Endothelial cell of umbilical vein (primary cell): ENCODE data around the gene ALDH1L1. TPM values are rescaled to one million over a fixed set of nuclear protein-coding genes. Genes with fewer than 3 reads are reported as not detected.

Experiments
- BruUV-seq: library from RNA; stranded (reverse); fragments of 400-500 nt; replicated peaks from 2 replicates; lab custom pipeline; 2021; lab: Mats Ljungman, UMichigan
- CTCF ChIA-PET: fragments of 300-600, 350-600 bp; sonication (Branson Sonifier 250); formaldehyde crosslinking; loops from one replicate; lab custom pipeline; 2021; ENCODE audit warnings: antibody characterized with exemption, inconsistent platforms; lab: Charles Lee
- POLR2A ChIA-PET: fragments of 300-600, 350-600 bp; sonication (Branson Sonifier 250); formaldehyde crosslinking; loops from one replicate; lab custom pipeline; 2021; ENCODE audit warnings: antibody characterized with exemption, inconsistent platforms; lab: Charles Lee
- DNase-seq: peaks from one replicate; pipeline ENCODE4 v3.0.0-alpha.2; 2011; ENCODE audit warnings: low read depth, low spot score
- FAIRE-seq: peaks from 2 replicates; lab custom pipeline; 2011; peaks lifted over from hg19 to GRCh38; lab: Jason Lieb, UNC
- H2AFZ ChIP-seq: 2 replicates; pipeline ENCODE4 v1.6.0; 2012; ENCODE audit warnings: low read depth, low read length, control low read depth, inconsistent platforms
- H3K27ac ChIP-seq: 2 replicates; pipeline ENCODE4 v1.5.1; 2011; ENCODE audit warnings: low read depth, mild to moderate bottlenecking, control low read depth, low read length, moderate library complexity; ENCODE audit not compliant: insufficient read depth
- H3K27me3 ChIP-seq, 2 experiments: 2 replicates each; pipeline versions ENCODE4 v1.6.0 to v1.6.1; 2011; ENCODE audit warnings: low read length in 2 of 2, mixed read lengths in 1 of 2; ENCODE audit not compliant: control insufficient read depth in 2 of 2, insufficient read depth in 2 of 2
- H3K36me3 ChIP-seq, 2 experiments: 2 replicates in 1 of 2; 3 replicates in 1 of 2; pipeline ENCODE4 v1.5.1; 2011; ENCODE audit warnings: low read length in 2 of 2, mild to moderate bottlenecking in 1 of 2, moderate library complexity in 1 of 2; ENCODE audit not compliant: control insufficient read depth in 2 of 2, insufficient read depth in 2 of 2; ENCODE audit errors: extremely low read depth in 1 of 2
- H3K4me1 ChIP-seq: 3 replicates; pipeline ENCODE4 v1.5.1; 2011; ENCODE audit warnings: mild to moderate bottlenecking, low read length; ENCODE audit not compliant: control insufficient read depth, insufficient read depth; ENCODE audit errors: extremely low read depth
- H3K4me2 ChIP-seq: 2 replicates; pipeline ENCODE4 v1.6.1; 2011; ENCODE audit warnings: low read length, control low read depth, mixed read lengths; ENCODE audit not compliant: insufficient read depth
- H3K4me3 ChIP-seq, 3 experiments: fragments of 200-600 bp in 1 of 3; sonication (generic), shearing (Covaris generic) in 1 of 3; replicated peaks in 1 of 3; 2 replicates each; pipeline ENCODE4 v1.5.1; 2011 to 2016; ENCODE audit warnings: control low read depth in 3 of 3, low read length in 3 of 3, mild to moderate bottlenecking in 2 of 3, inconsistent platforms in 1 of 3, low read depth in 1 of 3, moderate library complexity in 1 of 3; ENCODE audit not compliant: insufficient read depth in 1 of 3
- H3K79me2 ChIP-seq: 2 replicates; pipeline ENCODE4 v1.6.0; 2012; ENCODE audit warnings: low read length, inconsistent platforms; ENCODE audit not compliant: control insufficient read depth, insufficient read depth
- H3K9ac ChIP-seq: replicated peaks from 2 replicates; pipeline ENCODE3; 2011; ENCODE audit warnings: low read length, control low read depth; ENCODE audit not compliant: insufficient read depth; ENCODE audit errors: extremely low read depth
- H3K9me1 ChIP-seq: replicated peaks from 3 replicates; pipeline ENCODE4 v1.6.0; 2011; ENCODE audit warnings: mild to moderate bottlenecking, low read length; ENCODE audit not compliant: control insufficient read depth, insufficient read depth; ENCODE audit errors: extremely low read depth
- H3K9me3 ChIP-seq: replicated peaks from 2 replicates; pipeline ENCODE4 v1.5.1; 2012; ENCODE audit warnings: low read length, inconsistent platforms; ENCODE audit not compliant: control insufficient read depth, insufficient read depth
- H4K20me1 ChIP-seq: replicated peaks from 2 replicates; pipeline ENCODE3; 2011; ENCODE audit warnings: mild to moderate bottlenecking, low read length; ENCODE audit not compliant: control insufficient read depth, insufficient read depth; ENCODE audit errors: extremely low read depth
- CTCF ChIP-seq, 2 donors: IDR thresholded peaks; 1 replicate in 1 of 2; 2 replicates in 1 of 2; pipeline ENCODE4 v1.5.1; 2011; ENCODE audit warnings: low read length in 2 of 2, mild to moderate bottlenecking in 2 of 2, moderate library complexity in 2 of 2, control low read depth in 1 of 2, inconsistent platforms in 1 of 2, low read depth in 1 of 2; ENCODE audit not compliant: insufficient read depth in 1 of 2; ENCODE audit errors: extremely low read depth in 1 of 2
- EZH2 ChIP-seq: IDR thresholded peaks from 2 replicates; pipeline ENCODE4 v1.6.1; 2012; ENCODE audit warnings: borderline replicate concordance, low read depth, mild to moderate bottlenecking, moderate library complexity, low read length, inconsistent platforms; ENCODE audit not compliant: severe bottlenecking
- FOS ChIP-seq: IDR thresholded peaks from 2 replicates; pipeline ENCODE4 v1.6.1; 2011; ENCODE audit warnings: mild to moderate bottlenecking, low read length, moderate library complexity, borderline replicate concordance; ENCODE audit not compliant: insufficient read depth
- GATA2 ChIP-seq: IDR thresholded peaks from 2 replicates; pipeline ENCODE4 v1.7.0; 2011; ENCODE audit warnings: low read depth, mild to moderate bottlenecking, moderate library complexity, mixed read lengths, low read length; ENCODE audit not compliant: insufficient read length, insufficient read depth
- JUN ChIP-seq: IDR thresholded peaks from 2 replicates; pipeline ENCODE4 v1.6.1; 2011; ENCODE audit warnings: borderline replicate concordance, low read depth; ENCODE audit not compliant: insufficient read length, insufficient read depth
- MAX ChIP-seq: IDR thresholded peaks from 2 replicates; pipeline ENCODE4 v1.6.1; 2011; ENCODE audit not compliant: insufficient read depth, insufficient read length
- MYC ChIP-seq: IDR thresholded peaks from one replicate; pipeline ENCODE4 v1.6.1; 2011; ENCODE audit warnings: mild to moderate bottlenecking, low read depth, low read length
- POLR2A ChIP-seq: IDR thresholded peaks from 2 replicates; pipeline ENCODE4 v1.6.1; 2012; ENCODE audit warnings: low read depth, mild to moderate bottlenecking, control low read depth, low read length
- POLR2AphosphoS5 ChIP-seq: IDR thresholded peaks from 2 replicates; pipeline ENCODE4 v1.6.1; 2012; ENCODE audit warnings: low read depth, mild to moderate bottlenecking, control low read depth, low read length, moderate library complexity; ENCODE audit not compliant: insufficient read depth
- dilution Hi-C: fragments of 300-500 bp; cut with MboI; formaldehyde crosslinking; loops from one replicate; pipeline ENCODE4 v1.15.0; 2019; ENCODE audit warnings: low sequenced_read_pairs; ENCODE audit not compliant: extremely low pct_ligation_motif_present
- intact Hi-C: fragments of 100-400 bp; cut with micrococcal nuclease; formaldehyde crosslinking; loops from one replicate; pipeline ENCODE4 v1.10.0; 2022
- polyA plus RNA-seq, 4 experiments: library from polyadenylated mRNA; depleted of rRNA in 3 of 4; stranded (reverse) in 3 of 4; unstranded in 1 of 4; fragments of >200 nt; gene quantifications; 2 replicates each; pipeline versions ENCODE4 v1.2.1 to v1.2.3, GENCODE V29; 2011 to 2012; ENCODE audit warnings: missing spikeins in 1 of 4
- total RNA-seq: library from RNA; stranded (reverse); gene quantifications from 2 replicates; pipeline ENCODE4 v1.2.3, GENCODE V29; 2021

Gene ALDH1L1
- total and polyA plus RNA-seq, 2 donors (not counting 3 experiments of a cell fraction or from before 2014, with no cell fraction given), result not detected

- Histone ChIP-seq H3K27ac (no peak overlapping the region), H4K20me1 (no peaks in the 10 kb centered on the region), H3K4me1 (no peaks in the 10 kb centered on the region), H3K9ac (no peak overlapping the region), H2AFZ (no peak overlapping the region), H3K9me3 (no peaks in the 10 kb centered on the region), H3K79me2 (no peaks in the 10 kb centered on the region), H3K4me3 (no peak overlapping the region), H3K27me3 (no peaks in the 10 kb centered on the region), H3K4me2 (no peak overlapping the region), H3K9me1 (no peaks in the 10 kb centered on the region), H3K36me3 (peaks cover 0 to 2% of the 10 kb centered on the region in 2 experiments)
- FAIRE-seq (no peak), DNase-seq (no peak)
- TF ChIP-seq POLR2A, result no peak
- TF ChIP-seq POLR2AphosphoS5, result no peak
- no peak for TF ChIP-seq FOS
- no peak for TF ChIP-seq CTCF (IDR thresholded peaks at IDR 0.05; ENCODE audit: extremely low read depth in 1 of 2, insufficient read depth in 1 of 2, low read depth in 1 of 2, low read length in 2 of 2)
- TF ChIP-seq MAX, result no peak
- TF ChIP-seq EZH2, result no peak
- no peak for TF ChIP-seq GATA2
- no peak for TF ChIP-seq MYC
- TF ChIP-seq JUN, result no peak
- intact Hi-C loops (no loop called here), dilution Hi-C loops (no loop called here)
- CTCF ChIA-PET, result no interaction called here
- POLR2A ChIA-PET, result no interaction called here
- no TSS peak for BruUV-seq
Measured at GRCh38 chr3:126054870-126055269, 125.5 kb downstream of the ALDH1L1 start.
